ENCODE measurements around the gene ZNF169. TPM values are rescaled to one million over a fixed set of nuclear protein-coding genes. Genes with fewer than 3 reads are reported as not detected.
A peak's percentile ranks its signal among the peaks of the same experiment; 100 is the strongest.
"Not testable (repeated sequence)": the region's sequence is repeated elsewhere in the genome, so short reads cannot be mapped to it uniquely, and the experiment has no call there.

ZNF169 gene
- total RNA-seq, 8 experiments from 2014 or later, result 3.0 to 11.9 (median 4.9) TPM

GRCh38 chr9:94300470-94301301 lies 41.6 kb downstream of the ZNF169 start:
- 71 to 96% (median 93%) methylated on average over 3 to 10 of the region's 20 CpGs; no CpG with 5 or more reads in 2 of the 10 experiments for WGBS, 10 experiments
- in situ Hi-C loops (cut with MboI; ENCODE audit: low pct_unique_long_range_greater_than_20kb in 2 of 9, low sequenced_read_pairs in 9 of 9, unreplicated experiment in 9 of 9), result no loop called here
- ATAC-seq (replicated peaks in 6 of 8), result peak in 2 of 8 experiments; percentile 53 to 71
- Histone ChIP-seq H3K4me1 (replicated peaks in 1 of 2) (no peaks in the 10 kb centered on the region), H3K4me3 (no peak overlapping the region), H3K27ac (no peak overlapping the region)

- WGBS, 10 experiments, result 75 to 100% (median 91%) methylated on average over 1 to 5 of the region's 5 CpGs; no CpG with 5 or more reads in 1 of the 10 experiments
- ATAC-seq (replicated peaks in 6 of 8), result no peak
- in situ Hi-C loops (cut with MboI; ENCODE audit: low pct_unique_long_range_greater_than_20kb in 2 of 9, low sequenced_read_pairs in 9 of 9, unreplicated experiment in 9 of 9), result no loop called here
- Histone ChIP-seq H3K4me1 (replicated peaks in 1 of 2) (no peaks in the 10 kb centered on the region), H3K27ac (no peak overlapping the region), H3K4me3 (no peak overlapping the region)
Measured at GRCh38 chr9:94301583-94301982, 42.5 kb downstream of the ZNF169 start.

GRCh38 chr9:94302426-94302825 lies 43.3 kb downstream of the ZNF169 start:
- Histone ChIP-seq H3K4me1 (replicated peaks in 1 of 2) (no peaks in the 10 kb centered on the region), H3K4me3 (no peak overlapping the region), H3K27ac (no peak overlapping the region)
- ATAC-seq (replicated peaks in 6 of 8), result no peak
- in situ Hi-C loops (cut with MboI; ENCODE audit: low pct_unique_long_range_greater_than_20kb in 2 of 9, low sequenced_read_pairs in 9 of 9, unreplicated experiment in 9 of 9), result no loop called here
- 60 to 100% (median 86%) methylated on average over 1 to 4 of the region's 4 CpGs; no CpG with 5 or more reads in 1 of the 10 experiments for WGBS, 10 experiments

GRCh38 chr9:94303321-94303720 lies 44.2 kb downstream of the ZNF169 start:
- Histone ChIP-seq H3K27ac (no peak overlapping the region), H3K4me3 (no peak overlapping the region), H3K4me1 (replicated peaks in 1 of 2) (no peaks in the 10 kb centered on the region)
- in situ Hi-C loops (cut with MboI; ENCODE audit: low pct_unique_long_range_greater_than_20kb in 2 of 9, low sequenced_read_pairs in 9 of 9, unreplicated experiment in 9 of 9), result no loop called here
- peak in 3 of 8 experiments; percentile 42 to 65 (median 63) for ATAC-seq (replicated peaks in 6 of 8)

GRCh38 chr9:94315034-94315984 lies 56.2 kb downstream of the ZNF169 start:
- H3K4me1 ChIP-seq (replicated peaks in 1 of 2); in situ Hi-C loops (cut with MboI; ENCODE audit: low pct_unique_long_range_greater_than_20kb in 2 of 9, low sequenced_read_pairs in 9 of 9, unreplicated experiment in 9 of 9); H3K27ac ChIP-seq; H3K4me3 ChIP-seq: not testable (repeated sequence)
- WGBS, 10 experiments, result no CpG with 5 or more reads among the region's 15 CpGs
- ATAC-seq (replicated peaks in 6 of 8), result peak in 1 of 8 experiments; percentile 26

- in situ Hi-C loops (cut with MboI; ENCODE audit: low pct_unique_long_range_greater_than_20kb in 2 of 9, low sequenced_read_pairs in 9 of 9, unreplicated experiment in 9 of 9), result not testable (repeated sequence)
- no CpG with 5 or more reads among the region's 5 CpGs for WGBS, 10 experiments
Measured at GRCh38 chr9:94316236-94316635, 57.1 kb downstream of the ZNF169 start.

GRCh38 chr9:94317949-94318657 lies 59.0 kb downstream of the ZNF169 start:
- ATAC-seq (replicated peaks in 6 of 8), result peak in 4 of 8 experiments; percentile 37 to 84 (median 70)
- in situ Hi-C loops (cut with MboI; ENCODE audit: low pct_unique_long_range_greater_than_20kb in 2 of 9, low sequenced_read_pairs in 9 of 9, unreplicated experiment in 9 of 9); H3K4me1 ChIP-seq (replicated peaks in 1 of 2); H3K4me3 ChIP-seq; H3K27ac ChIP-seq: not testable (repeated sequence)
- no CpG with 5 or more reads among the region's 10 CpGs for WGBS, 10 experiments

More at GRCh38 chr9:94316236-94316635, 57.1 kb downstream of the ZNF169 start:
- not testable (repeated sequence) for H3K27ac ChIP-seq; H3K4me3 ChIP-seq; H3K4me1 ChIP-seq (replicated peaks in 1 of 2); ATAC-seq (replicated peaks in 6 of 8)

- no CpG with 5 or more reads among the region's 9 CpGs for whole genome bisulfite sequencing, 10 experiments
- ATAC-seq (replicated peaks in 6 of 8); H3K4me1 ChIP-seq (replicated peaks in 1 of 2); in situ Hi-C loops (cut with MboI; ENCODE audit: low pct_unique_long_range_greater_than_20kb in 2 of 9, low sequenced_read_pairs in 9 of 9, unreplicated experiment in 9 of 9); H3K4me3 ChIP-seq; H3K27ac ChIP-seq: not testable (repeated sequence)
Measured at GRCh38 chr9:94322342-94322940, 63.3 kb downstream of the ZNF169 start.

GRCh38 chr9:94323153-94323798 lies 64.2 kb downstream of the ZNF169 start:
- in situ Hi-C loops (cut with MboI; ENCODE audit: low pct_unique_long_range_greater_than_20kb in 2 of 9, low sequenced_read_pairs in 9 of 9, unreplicated experiment in 9 of 9); H3K4me1 ChIP-seq (replicated peaks in 1 of 2); ATAC-seq (replicated peaks in 6 of 8); H3K4me3 ChIP-seq; H3K27ac ChIP-seq: not testable (repeated sequence)
- WGBS, 10 experiments, result 100% methylated on average over 1 of the region's 18 CpGs; no CpG with 5 or more reads in 9 of the 10 experiments

- in situ Hi-C loops (cut with MboI; ENCODE audit: low pct_unique_long_range_greater_than_20kb in 2 of 9, low sequenced_read_pairs in 9 of 9, unreplicated experiment in 9 of 9); H3K4me1 ChIP-seq (replicated peaks in 1 of 2); H3K27ac ChIP-seq; H3K4me3 ChIP-seq: not testable (repeated sequence)
- ATAC-seq (replicated peaks in 6 of 8), result peak in 1 of 8 experiments; percentile 49
- WGBS, 10 experiments, result no CpG with 5 or more reads among the region's 16 CpGs
Measured at GRCh38 chr9:94325583-94325982, 66.5 kb downstream of the ZNF169 start.

- H3K4me3 ChIP-seq; H3K27ac ChIP-seq; H3K4me1 ChIP-seq (replicated peaks in 1 of 2); ATAC-seq (replicated peaks in 6 of 8); in situ Hi-C loops (cut with MboI; ENCODE audit: low pct_unique_long_range_greater_than_20kb in 2 of 9, low sequenced_read_pairs in 9 of 9, unreplicated experiment in 9 of 9): not testable (repeated sequence)
- no CpG with 5 or more reads among the region's 5 CpGs for WGBS, 10 experiments
Measured at GRCh38 chr9:94328544-94328943, 69.4 kb downstream of the ZNF169 start, which contains the start of gene NUTM2F. Gene NUTM2F (minus strand): TSS chr9:94328644. CDS start chr9:94328623, 21 bp downstream.

- H3K27ac ChIP-seq; H3K4me3 ChIP-seq; in situ Hi-C loops (cut with MboI; ENCODE audit: low pct_unique_long_range_greater_than_20kb in 2 of 9, low sequenced_read_pairs in 9 of 9, unreplicated experiment in 9 of 9); H3K4me1 ChIP-seq (replicated peaks in 1 of 2): not testable (repeated sequence)
- peak in 3 of 8 experiments; percentile 41 to 95 (median 50) for ATAC-seq (replicated peaks in 6 of 8)
- WGBS, 10 experiments, result no CpG with 5 or more reads among the region's 4 CpGs
Measured at GRCh38 chr9:94336445-94336844, 77.3 kb downstream of the ZNF169 start.

All from motor neuron (in vitro differentiated cells).